HEK293 (cell line): ENCODE data around the gene OR6K6.

Experiments used
- CTCF ChIA-PET: fragments of 350-600 bp; formaldehyde crosslinking; extraction: SDS; loops from one replicate; lab custom pipeline; 2021; ENCODE audit warnings: antibody characterized with exemption; lab: Yijun Ruan, JAX
- POLR2A ChIA-PET: fragments of 300-600 bp; formaldehyde crosslinking; extraction: SDS; loops from one replicate; lab custom pipeline; 2020; ENCODE audit warnings: antibody characterized with exemption, inconsistent platforms; lab: Yijun Ruan, JAX
- H3K27ac ChIP-seq: fragments of 200-500 bp; sonication (Bioruptor generic); 2 replicates; pipeline ENCODE4 v1.5.1; 2014; ENCODE audit warnings: low read depth, low read length, control low read depth, inconsistent platforms; ENCODE audit errors: extremely low read depth
- H3K36me3 ChIP-seq, 2 experiments: fragments of 200-500 bp in 1 of 2; sonication (Bioruptor generic) in 1 of 2; 1 replicate in 1 of 2; 2 replicates in 1 of 2; pipeline ENCODE4 v1.5.1; 2014 to 2017; ENCODE audit warnings: inconsistent platforms in 2 of 2, low read length in 2 of 2; ENCODE audit not compliant: control insufficient read depth in 2 of 2, insufficient read depth in 1 of 2
- H3K4me1 ChIP-seq: fragments of 200-500 bp; sonication (Bioruptor generic); 2 replicates; pipeline ENCODE4 v1.5.1; 2014; ENCODE audit warnings: mild to moderate bottlenecking, low read length, inconsistent platforms; ENCODE audit not compliant: control insufficient read depth, insufficient read depth
- H3K4me3 ChIP-seq: 2 replicates; pipeline ENCODE4 v1.5.1; 2011; ENCODE audit warnings: low read depth, mild to moderate bottlenecking, control low read depth, low read length, moderate library complexity
- H3K9me3 ChIP-seq: fragments of 200-500 bp; sonication (Bioruptor generic); 2 replicates; pipeline ENCODE4 v1.5.1; 2014; ENCODE audit warnings: low read depth, low read length, inconsistent platforms; ENCODE audit not compliant: control insufficient read depth, insufficient read depth
- IKZF3 ChIP-seq: fragments of 450-650 bp; IDR thresholded peaks from 2 replicates; pipeline ENCODE4 v1.5.0; 2018; ENCODE audit warnings: missing biosample characterization, mild to moderate bottlenecking, missing genetic modification characterization, moderate library complexity
- KLF1 ChIP-seq: fragments of 450-650 bp; formaldehyde crosslinking; IDR thresholded peaks from 2 replicates; pipeline ENCODE4 v1.5.1; 2016; ENCODE audit warnings: missing biosample characterization, missing genetic modification characterization
- KLF17 ChIP-seq: fragments of 450-650 bp; formaldehyde crosslinking; IDR thresholded peaks from 2 replicates; pipeline ENCODE4 v1.5.1; 2016; ENCODE audit warnings: missing biosample characterization, missing genetic modification characterization
- OVOL3 ChIP-seq: fragments of 450-650 bp; formaldehyde crosslinking; IDR thresholded peaks from 2 replicates; pipeline ENCODE4 v1.5.1; 2016; ENCODE audit warnings: missing biosample characterization, missing genetic modification characterization
- PATZ1 ChIP-seq: fragments of 450-650 bp; formaldehyde crosslinking; IDR thresholded peaks from 2 replicates; pipeline ENCODE4 v1.5.1; 2016; ENCODE audit warnings: missing biosample characterization, missing genetic modification characterization
- SP2 ChIP-seq: fragments of 450-650 bp; formaldehyde crosslinking; IDR thresholded peaks from 2 replicates; pipeline ENCODE4 v1.5.1; 2016; ENCODE audit warnings: missing biosample characterization, missing genetic modification characterization
- SP3 ChIP-seq: fragments of 450-650 bp; formaldehyde crosslinking; IDR thresholded peaks from 2 replicates; pipeline ENCODE4 v1.5.1; 2016; ENCODE audit warnings: missing biosample characterization, missing genetic modification characterization
- TCF7L2 ChIP-seq: IDR thresholded peaks from 2 replicates; pipeline ENCODE4 v1.6.1; 2011; ENCODE audit warnings: low read depth, mild to moderate bottlenecking, inconsistent platforms, low read length, moderate library complexity, borderline replicate concordance
- ZBTB20 ChIP-seq: fragments of 450-650 bp; formaldehyde crosslinking; IDR thresholded peaks from 2 replicates; pipeline ENCODE4 v1.5.1; 2016; ENCODE audit warnings: missing biosample characterization, missing genetic modification characterization
- ZBTB48 ChIP-seq: fragments of 450-650 bp; formaldehyde crosslinking; IDR thresholded peaks from 2 replicates; pipeline ENCODE4 v1.5.1; 2016; ENCODE audit warnings: missing biosample characterization, missing genetic modification characterization
- ZNF138 ChIP-seq: fragments of 450-650 bp; formaldehyde crosslinking; IDR thresholded peaks from 2 replicates; pipeline ENCODE4 v1.5.1; 2016; ENCODE audit warnings: missing biosample characterization, missing genetic modification characterization, borderline replicate concordance
- ZNF18 ChIP-seq: fragments of 450-650 bp; formaldehyde crosslinking; IDR thresholded peaks from 2 replicates; pipeline ENCODE4 v1.5.1; 2016; ENCODE audit warnings: missing biosample characterization, missing genetic modification characterization
- ZNF214 ChIP-seq: fragments of 450-650 bp; formaldehyde crosslinking; IDR thresholded peaks from 2 replicates; pipeline ENCODE4 v1.5.1; 2017; ENCODE audit warnings: missing biosample characterization, mild to moderate bottlenecking, missing genetic modification characterization, borderline replicate concordance
- ZNF23 ChIP-seq: fragments of 450-650 bp; formaldehyde crosslinking; IDR thresholded peaks from 2 replicates; pipeline ENCODE4 v1.5.1; 2016; ENCODE audit warnings: missing biosample characterization, missing genetic modification characterization, borderline replicate concordance
- ZNF391 ChIP-seq: fragments of 450-650 bp; formaldehyde crosslinking; IDR thresholded peaks from 2 replicates; pipeline ENCODE4 v1.5.1; 2016; ENCODE audit warnings: low read depth, missing biosample characterization, missing genetic modification characterization, borderline replicate concordance
- ZNF488 ChIP-seq: fragments of 450-650 bp; formaldehyde crosslinking; IDR thresholded peaks from 2 replicates; pipeline ENCODE4 v1.5.1; 2016; ENCODE audit warnings: missing biosample characterization, missing genetic modification characterization
- ZNF529 ChIP-seq: fragments of 450-650 bp; formaldehyde crosslinking; IDR thresholded peaks from 2 replicates; pipeline ENCODE4 v1.5.1; 2017; ENCODE audit warnings: missing genetic modification characterization, missing biosample characterization; ENCODE audit not compliant: insufficient replicate concordance
- ZNF548 ChIP-seq: fragments of 450-650 bp; formaldehyde crosslinking; IDR thresholded peaks from 2 replicates; pipeline ENCODE4 v1.5.1; 2016; ENCODE audit warnings: missing biosample characterization, missing genetic modification characterization
- ZNF843 ChIP-seq: fragments of 450-650 bp; formaldehyde crosslinking; IDR thresholded peaks from 2 replicates; pipeline ENCODE4 v1.5.1; 2016; ENCODE audit warnings: missing biosample characterization, missing genetic modification characterization
- ZSCAN16 ChIP-seq: fragments of 450-650 bp; formaldehyde crosslinking; IDR thresholded peaks from 2 replicates; pipeline ENCODE4 v1.5.1; 2016; ENCODE audit warnings: missing biosample characterization, missing genetic modification characterization
- TF ChIP-seq, protein P1 (sequence below): fragments of 450-650 bp; formaldehyde crosslinking; IDR thresholded peaks from 2 replicates; pipeline ENCODE4 v1.5.1; 2016; ENCODE audit warnings: missing biosample characterization, missing genetic modification characterization
- TF ChIP-seq, protein P2 (sequence below): fragments of 450-650 bp; formaldehyde crosslinking; IDR thresholded peaks from 2 replicates; pipeline ENCODE4 v1.5.1; 2017; ENCODE audit warnings: missing biosample characterization, missing genetic modification characterization

OR6K6 gene

DNA sequence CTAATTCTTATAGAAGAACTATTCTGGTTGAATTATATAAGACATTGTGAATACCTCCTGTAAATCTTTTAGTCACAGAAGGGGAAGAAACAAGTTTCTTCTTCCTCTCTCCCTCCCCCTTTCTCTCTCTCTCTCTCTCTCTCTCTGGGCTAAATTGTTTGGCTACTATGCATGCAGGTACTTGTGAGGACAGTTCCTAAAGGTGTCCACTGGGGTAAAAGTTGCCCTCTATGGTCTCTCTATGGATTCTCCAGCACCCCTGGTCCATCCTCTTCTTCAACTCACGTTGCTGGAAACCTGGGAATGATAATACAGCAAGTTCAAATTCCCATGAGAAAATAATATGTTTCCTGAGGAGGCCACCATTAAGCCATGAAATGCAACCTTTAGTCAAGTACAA lies 39.8 kb upstream of the OR6K6 start (continued):
- TF ChIP-seq ZNF488 (tag by site-specific recombination) = no peak
- TF ChIP-seq, protein P1, sequence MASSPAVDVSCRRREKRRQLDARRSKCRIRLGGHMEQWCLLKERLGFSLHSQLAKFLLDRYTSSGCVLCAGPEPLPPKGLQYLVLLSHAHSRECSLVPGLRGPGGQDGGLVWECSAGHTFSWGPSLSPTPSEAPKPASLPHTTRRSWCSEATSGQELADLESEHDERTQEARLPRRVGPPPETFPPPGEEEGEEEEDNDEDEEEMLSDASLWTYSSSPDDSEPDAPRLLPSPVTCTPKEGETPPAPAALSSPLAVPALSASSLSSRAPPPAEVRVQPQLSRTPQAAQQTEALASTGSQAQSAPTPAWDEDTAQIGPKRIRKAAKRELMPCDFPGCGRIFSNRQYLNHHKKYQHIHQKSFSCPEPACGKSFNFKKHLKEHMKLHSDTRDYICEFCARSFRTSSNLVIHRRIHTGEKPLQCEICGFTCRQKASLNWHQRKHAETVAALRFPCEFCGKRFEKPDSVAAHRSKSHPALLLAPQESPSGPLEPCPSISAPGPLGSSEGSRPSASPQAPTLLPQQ (tag by site-specific recombination) = no peak
- no peak for TF ChIP-seq IKZF3 (tag by site-specific recombination)

- ChIA-PET CTCF (no interaction called here), POLR2A (no interaction called here)
- Histone ChIP-seq H3K4me1 (no peaks in the 10 kb centered on the region), H3K4me3 (no peak overlapping the region), H3K36me3 (no peaks in the 10 kb centered on the region), H3K27ac (no peak overlapping the region), H3K9me3 (no peaks in the 10 kb centered on the region)
- TF ChIP-seq ZNF548 (tag by site-specific recombination) = no peak
Observed at GRCh38 chr1:158716335-158716734, 38.2 kb upstream of the OR6K6 start.

GRCh38 chr1:158717344-158717743 lies 37.2 kb upstream of the OR6K6 start:
- Histone ChIP-seq H3K4me3 (no peak overlapping the region), H3K9me3 (no peaks in the 10 kb centered on the region), H3K4me1 (no peaks in the 10 kb centered on the region), H3K36me3 (no peaks in the 10 kb centered on the region), H3K27ac (no peak overlapping the region)
- POLR2A ChIA-PET = no interaction called here
- CTCF ChIA-PET = no interaction called here
- no peak for TF ChIP-seq SP2 (tag by site-specific recombination)
- TF ChIP-seq ZNF214 (tag by site-specific recombination) = no peak
- no peak for TF ChIP-seq ZNF529 (tag by site-specific recombination)
- TF ChIP-seq ZNF843 (tag by site-specific recombination) = no peak
- TF ChIP-seq ZSCAN16 (tag by site-specific recombination) = no peak
- TF ChIP-seq SP3 = no peak
- TF ChIP-seq TCF7L2 = no peak

DNA sequence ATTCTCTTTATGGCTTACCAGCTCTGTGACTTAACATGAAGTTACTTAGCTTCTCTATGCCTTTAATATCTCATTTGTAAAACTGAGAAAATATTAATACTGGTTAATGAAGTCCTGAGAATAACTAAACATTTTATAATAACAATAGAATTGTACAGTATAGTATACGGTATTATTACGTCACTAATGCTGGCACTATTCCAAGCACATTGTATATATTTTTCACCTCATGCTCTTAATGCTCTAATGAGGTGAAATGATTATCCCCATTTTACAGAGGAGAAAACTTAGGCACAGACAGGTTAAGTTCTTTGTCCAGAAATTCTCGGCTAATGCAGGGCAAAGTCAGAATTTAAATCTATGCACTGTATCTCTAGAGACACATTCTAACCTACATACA lies 34.9 kb upstream of the OR6K6 start:
- H3K27ac ChIP-seq = no peak overlapping the region
- H3K4me1 ChIP-seq = no peaks in the 10 kb centered on the region
- H3K9me3 ChIP-seq = no peaks in the 10 kb centered on the region
- ChIA-PET POLR2A (no interaction called here), CTCF (interaction anchor here (0.6 to 0.8 kb wide), 2 partner anchors 61 to 302 kb away, joined by 3 read pairs; no protein-coding TSS in a partner anchor)
- H3K4me3 ChIP-seq = no peak overlapping the region
- H3K36me3 ChIP-seq = no peaks in the 10 kb centered on the region
- TF ChIP-seq ZNF18 (tag by site-specific recombination) = no peak
- no peak for TF ChIP-seq OVOL3 (tag by site-specific recombination)
- TF ChIP-seq PATZ1 (tag by site-specific recombination) = no peak
- no peak for TF ChIP-seq ZNF391 (tag by site-specific recombination)
- TF ChIP-seq KLF17 (tag by site-specific recombination) = no peak
- no peak for TF ChIP-seq ZNF138 (tag by site-specific recombination)
- no peak for TF ChIP-seq ZBTB20
- TF ChIP-seq ZNF548 (tag by site-specific recombination) = no peak
- TF ChIP-seq ZBTB48 (tag by site-specific recombination) = no peak
- TF ChIP-seq, protein P2, sequence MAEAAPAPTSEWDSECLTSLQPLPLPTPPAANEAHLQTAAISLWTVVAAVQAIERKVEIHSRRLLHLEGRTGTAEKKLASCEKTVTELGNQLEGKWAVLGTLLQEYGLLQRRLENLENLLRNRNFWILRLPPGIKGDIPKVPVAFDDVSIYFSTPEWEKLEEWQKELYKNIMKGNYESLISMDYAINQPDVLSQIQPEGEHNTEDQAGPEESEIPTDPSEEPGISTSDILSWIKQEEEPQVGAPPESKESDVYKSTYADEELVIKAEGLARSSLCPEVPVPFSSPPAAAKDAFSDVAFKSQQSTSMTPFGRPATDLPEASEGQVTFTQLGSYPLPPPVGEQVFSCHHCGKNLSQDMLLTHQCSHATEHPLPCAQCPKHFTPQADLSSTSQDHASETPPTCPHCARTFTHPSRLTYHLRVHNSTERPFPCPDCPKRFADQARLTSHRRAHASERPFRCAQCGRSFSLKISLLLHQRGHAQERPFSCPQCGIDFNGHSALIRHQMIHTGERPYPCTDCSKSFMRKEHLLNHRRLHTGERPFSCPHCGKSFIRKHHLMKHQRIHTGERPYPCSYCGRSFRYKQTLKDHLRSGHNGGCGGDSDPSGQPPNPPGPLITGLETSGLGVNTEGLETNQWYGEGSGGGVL (tag by site-specific recombination) = no peak
- TF ChIP-seq KLF1 (tag by site-specific recombination) = no peak
- no peak for TF ChIP-seq ZNF23 (tag by site-specific recombination)
